ENCODE results near the gene RAPGEF5.

DNA sequence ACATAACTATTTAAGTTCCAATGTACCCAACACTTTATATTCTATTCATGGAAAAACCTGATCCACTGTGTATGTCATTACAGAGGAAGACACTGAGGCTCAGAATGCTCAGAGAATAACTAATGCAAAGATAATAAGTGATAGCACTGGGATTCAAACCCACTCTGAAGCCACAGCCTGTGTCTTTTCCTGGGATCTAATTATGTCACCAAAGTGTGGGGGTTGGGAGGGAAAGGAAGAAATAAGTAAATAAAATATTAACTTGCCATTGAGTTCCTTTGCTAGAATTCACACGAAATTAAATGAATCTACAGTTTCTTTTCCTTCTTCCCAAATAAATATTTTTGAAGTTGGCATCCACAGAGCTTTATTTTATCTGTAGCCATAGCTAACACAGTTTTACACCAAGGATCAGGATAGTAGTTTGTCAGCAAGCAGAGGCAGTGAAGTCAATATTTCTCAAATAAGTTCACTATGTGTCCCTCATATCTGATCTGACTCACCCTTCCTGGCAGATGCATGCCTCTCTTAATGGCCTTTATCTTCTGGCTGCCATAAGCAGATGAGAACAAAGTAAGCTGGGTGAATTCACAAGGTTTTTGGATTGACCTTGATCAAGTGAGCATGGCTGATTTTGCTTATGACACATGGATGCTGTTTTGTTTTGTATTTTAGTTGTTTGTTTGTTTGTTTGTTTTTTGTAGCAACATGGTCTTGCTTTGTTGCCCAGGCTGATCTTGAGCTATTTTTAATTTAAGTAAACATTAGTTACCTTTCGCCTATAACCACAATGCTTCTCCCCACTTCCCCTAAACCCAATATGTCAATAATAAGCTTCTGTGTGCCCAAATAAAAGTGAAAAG lies 6.3 kb downstream of the RAPGEF5 start:
- TF ChIP-seq SMARCA5 (IDR thresholded peaks at IDR 0.05) (no peak), CTCF (IDR thresholded peaks at IDR 0.05 in 2 of 3, conservative IDR thresholded peaks at IDR 0.05 in 1 of 3; ENCODE audit: control insufficient read depth in 2 of 3, extremely low read depth in 1 of 3, insufficient read depth in 1 of 3, low read depth in 3 of 3, low read length in 3 of 3) (no peak), CHD2 (IDR thresholded peaks at IDR 0.05; ENCODE audit: borderline replicate concordance, low read depth, low read length) (no peak), LARP7 (IDR thresholded peaks at IDR 0.05) (no peak), HDAC6 (IDR thresholded peaks at IDR 0.05; ENCODE audit: unreplicated experiment) (no peak), GABPA (IDR thresholded peaks at IDR 0.05; ENCODE audit: low read depth) (no peak), NR2C2 (IDR thresholded peaks at IDR 0.05; ENCODE audit: borderline replicate concordance, control insufficient read depth, insufficient read length, low read depth) (no peak), CEBPZ (IDR thresholded peaks at IDR 0.05; ENCODE audit: low read depth, low read length) (no peak), ZNF622 (IDR thresholded peaks at IDR 0.05) (no peak), SUPT20H (IDR thresholded peaks at IDR 0.05; ENCODE audit: borderline replicate concordance, control insufficient read depth, low read depth, low read length) (no peak)
- TF ChIP-seq, protein P1, sequence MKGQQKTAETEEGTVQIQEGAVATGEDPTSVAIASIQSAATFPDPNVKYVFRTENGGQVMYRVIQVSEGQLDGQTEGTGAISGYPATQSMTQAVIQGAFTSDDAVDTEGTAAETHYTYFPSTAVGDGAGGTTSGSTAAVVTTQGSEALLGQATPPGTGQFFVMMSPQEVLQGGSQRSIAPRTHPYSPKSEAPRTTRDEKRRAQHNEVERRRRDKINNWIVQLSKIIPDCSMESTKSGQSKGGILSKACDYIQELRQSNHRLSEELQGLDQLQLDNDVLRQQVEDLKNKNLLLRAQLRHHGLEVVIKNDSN (IDR thresholded peaks at IDR 0.05; ENCODE audit: borderline replicate concordance, extremely low read length, insufficient read depth, low read depth, low read length): no peak

Data from GM12878 (cell line).